MM.1S (cell line): ENCODE results near the gene CUL4B.
"Not testable (repeated sequence)": the region's sequence is repeated elsewhere in the genome, so short reads cannot be mapped to it uniquely, and the experiment has no call there.

Experiments
- DNase-seq: peaks from one replicate; pipeline ENCODE4 v3.0.0-alpha.2; 2015
- H2AFZ ChIP-seq: fragments of 300-600 bp; sonication (generic); 2 replicates; pipeline ENCODE4 v1.6.0; 2016; ENCODE audit warnings: antibody characterized with exemption, low read length
- H3F3A ChIP-seq: fragments of 300-600 bp; sonication (generic); 2 replicates; pipeline ENCODE4 v1.6.1; 2016; ENCODE audit warnings: mild to moderate bottlenecking, antibody characterized with exemption, low read length, moderate library complexity, mixed read lengths; ENCODE audit not compliant: insufficient read depth
- H3K27ac ChIP-seq: fragments of 300-600 bp; sonication (generic); 2 replicates; pipeline ENCODE4 v1.5.1; 2016; ENCODE audit warnings: mild to moderate bottlenecking, low read length
- H3K27me3 ChIP-seq: fragments of 300-600 bp; sonication (generic); replicated peaks from 2 replicates; pipeline ENCODE4 v1.6.0; 2016; ENCODE audit warnings: low read length; ENCODE audit not compliant: insufficient read depth
- H3K36me3 ChIP-seq: fragments of 300-600 bp; sonication (generic); replicated peaks from 2 replicates; pipeline ENCODE4 v1.6.1; 2016; ENCODE audit warnings: mild to moderate bottlenecking, low read length, mixed read lengths; ENCODE audit not compliant: insufficient read depth
- H3K4me1 ChIP-seq: fragments of 300-600 bp; sonication (generic); 2 replicates; pipeline ENCODE4 v1.6.1; 2016; ENCODE audit warnings: low read length, mixed read lengths
- H3K4me2 ChIP-seq: fragments of 300-600 bp; sonication (generic); 2 replicates; pipeline ENCODE4 v1.6.0; 2016; ENCODE audit warnings: low read depth, low read length
- H3K4me3 ChIP-seq: fragments of 300-600 bp; sonication (generic); 2 replicates; pipeline ENCODE4 v1.5.1; 2016; ENCODE audit warnings: low read length, mixed read lengths
- H3K79me2 ChIP-seq: fragments of 300-600 bp; sonication (generic); 2 replicates; pipeline ENCODE4 v1.6.1; 2016; ENCODE audit warnings: mixed run types, low read length, mixed read lengths
- H3K9ac ChIP-seq: fragments of 300-600 bp; sonication (generic); 2 replicates; pipeline ENCODE4 v1.6.1; 2016; ENCODE audit warnings: low read length, mixed read lengths
- H3K9me2 ChIP-seq: fragments of 300-600 bp; sonication (generic); replicated peaks from 2 replicates; pipeline ENCODE4 v1.6.1; 2016; ENCODE audit warnings: mild to moderate bottlenecking, low read length, mixed read lengths; ENCODE audit not compliant: insufficient read depth
- H3K9me3 ChIP-seq: fragments of 300-600 bp; sonication (generic); replicated peaks from 2 replicates; pipeline ENCODE4 v1.6.1; 2016; ENCODE audit warnings: mild to moderate bottlenecking, low read length, mixed read lengths; ENCODE audit not compliant: insufficient read depth
- H4K20me1 ChIP-seq: fragments of 300-600 bp; sonication (generic); 2 replicates; pipeline ENCODE4 v1.6.1; 2016; ENCODE audit warnings: mild to moderate bottlenecking, low read length, moderate library complexity, mixed read lengths; ENCODE audit not compliant: insufficient read depth
- EZH2 ChIP-seq: fragments of 300-600 bp; sonication (generic); optimal IDR thresholded peaks from 2 replicates; pipeline ENCODE3; 2017; ENCODE audit warnings: low read depth, mild to moderate bottlenecking, antibody characterized with exemption, low read length, mixed read lengths
- EZH2phosphoT487 ChIP-seq: fragments of 300-600 bp; sonication (generic); IDR thresholded peaks from 2 replicates; pipeline ENCODE4 v1.6.1; 2018; ENCODE audit warnings: antibody characterized with exemption, low read length
- TF ChIP-seq, protein P1 (sequence below): fragments of 300-600 bp; sonication (generic); IDR thresholded peaks from 2 replicates; pipeline ENCODE4 v1.5.1; 2016; ENCODE audit warnings: antibody characterized with exemption, low read length, mixed read lengths

Gene CUL4B

DNA sequence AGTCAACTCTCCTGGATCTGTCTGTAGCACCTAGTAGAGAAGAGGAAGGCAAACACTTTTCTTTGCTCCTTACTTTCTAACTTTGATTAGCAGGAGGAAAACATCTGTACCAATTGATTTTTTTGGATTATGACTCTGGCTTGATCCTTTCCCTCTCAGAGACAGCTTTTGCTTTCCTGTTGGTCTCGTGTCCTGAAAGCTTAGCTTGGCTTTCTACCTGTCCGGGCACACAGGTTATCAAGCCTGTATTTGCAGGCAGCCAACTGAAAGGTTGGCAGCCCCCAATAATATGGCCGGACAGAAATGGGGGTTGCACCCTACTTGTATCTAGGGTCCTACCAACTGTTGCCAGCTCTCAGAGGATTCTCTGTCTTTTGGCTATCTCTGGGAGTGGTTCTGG is 48.5 kb downstream of the CUL4B start:
- TF ChIP-seq EZH2phosphoT487 (no peak), EZH2 (no peak)
- TF ChIP-seq, protein P1, sequence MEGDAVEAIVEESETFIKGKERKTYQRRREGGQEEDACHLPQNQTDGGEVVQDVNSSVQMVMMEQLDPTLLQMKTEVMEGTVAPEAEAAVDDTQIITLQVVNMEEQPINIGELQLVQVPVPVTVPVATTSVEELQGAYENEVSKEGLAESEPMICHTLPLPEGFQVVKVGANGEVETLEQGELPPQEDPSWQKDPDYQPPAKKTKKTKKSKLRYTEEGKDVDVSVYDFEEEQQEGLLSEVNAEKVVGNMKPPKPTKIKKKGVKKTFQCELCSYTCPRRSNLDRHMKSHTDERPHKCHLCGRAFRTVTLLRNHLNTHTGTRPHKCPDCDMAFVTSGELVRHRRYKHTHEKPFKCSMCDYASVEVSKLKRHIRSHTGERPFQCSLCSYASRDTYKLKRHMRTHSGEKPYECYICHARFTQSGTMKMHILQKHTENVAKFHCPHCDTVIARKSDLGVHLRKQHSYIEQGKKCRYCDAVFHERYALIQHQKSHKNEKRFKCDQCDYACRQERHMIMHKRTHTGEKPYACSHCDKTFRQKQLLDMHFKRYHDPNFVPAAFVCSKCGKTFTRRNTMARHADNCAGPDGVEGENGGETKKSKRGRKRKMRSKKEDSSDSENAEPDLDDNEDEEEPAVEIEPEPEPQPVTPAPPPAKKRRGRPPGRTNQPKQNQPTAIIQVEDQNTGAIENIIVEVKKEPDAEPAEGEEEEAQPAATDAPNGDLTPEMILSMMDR = no peak
- Histone ChIP-seq H3K9me3 (no peaks in the 10 kb centered on the region), H3K36me3 (no peaks in the 10 kb centered on the region), H3K27me3 (no peaks in the 10 kb centered on the region), H3K9me2 (no peaks in the 10 kb centered on the region), H3K4me2 (no peak overlapping the region), H3K9ac (no peak overlapping the region), H3K4me1 (no peaks in the 10 kb centered on the region), H3K27ac (no peak overlapping the region), H3K4me3 (no peak overlapping the region), H3K79me2 (no peaks in the 10 kb centered on the region), H3F3A (no peaks in the 10 kb centered on the region), H4K20me1 (no peaks in the 10 kb centered on the region), H2AFZ (no peak overlapping the region)
- no peak for DNase-seq

DNA sequence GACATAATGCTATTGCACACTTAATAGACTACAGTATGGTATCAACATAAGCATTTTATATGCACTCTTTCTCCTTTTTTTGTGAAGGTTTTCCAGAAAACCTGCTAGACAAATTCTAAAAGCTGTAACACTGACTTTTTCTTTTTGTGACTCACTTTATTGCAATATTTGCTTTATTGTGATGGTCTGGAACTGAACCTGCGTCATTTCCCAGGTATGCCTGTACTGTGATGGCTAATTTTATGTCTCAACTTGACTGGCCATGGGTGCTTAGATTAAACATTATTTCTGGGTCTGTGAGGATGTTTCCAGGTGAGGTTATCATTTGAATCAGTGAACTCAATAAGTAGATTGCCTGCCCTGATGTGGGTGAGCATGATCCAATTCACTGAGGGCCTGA is 56.2 kb downstream of the CUL4B start:
- no peaks in the 10 kb centered on the region for H3K9me3 ChIP-seq
- no peaks in the 10 kb centered on the region for H3K27me3 ChIP-seq
- no peak for DNase-seq
- H3K36me3 ChIP-seq = no peaks in the 10 kb centered on the region
- H3F3A ChIP-seq = no peaks in the 10 kb centered on the region
- H3K9ac ChIP-seq = no peak overlapping the region
- H2AFZ ChIP-seq = no peak overlapping the region
- no peaks in the 10 kb centered on the region for H3K4me1 ChIP-seq
- H3K27ac ChIP-seq = no peak overlapping the region
- H3K4me2 ChIP-seq = no peak overlapping the region
- no peaks in the 10 kb centered on the region for H3K79me2 ChIP-seq
- TF ChIP-seq, protein P1 = no peak
- TF ChIP-seq EZH2phosphoT487 (no peak), EZH2 (no peak)
- H3K4me3 ChIP-seq = no peak overlapping the region
- no peaks in the 10 kb centered on the region for H3K9me2 ChIP-seq
- no peaks in the 10 kb centered on the region for H4K20me1 ChIP-seq

DNA sequence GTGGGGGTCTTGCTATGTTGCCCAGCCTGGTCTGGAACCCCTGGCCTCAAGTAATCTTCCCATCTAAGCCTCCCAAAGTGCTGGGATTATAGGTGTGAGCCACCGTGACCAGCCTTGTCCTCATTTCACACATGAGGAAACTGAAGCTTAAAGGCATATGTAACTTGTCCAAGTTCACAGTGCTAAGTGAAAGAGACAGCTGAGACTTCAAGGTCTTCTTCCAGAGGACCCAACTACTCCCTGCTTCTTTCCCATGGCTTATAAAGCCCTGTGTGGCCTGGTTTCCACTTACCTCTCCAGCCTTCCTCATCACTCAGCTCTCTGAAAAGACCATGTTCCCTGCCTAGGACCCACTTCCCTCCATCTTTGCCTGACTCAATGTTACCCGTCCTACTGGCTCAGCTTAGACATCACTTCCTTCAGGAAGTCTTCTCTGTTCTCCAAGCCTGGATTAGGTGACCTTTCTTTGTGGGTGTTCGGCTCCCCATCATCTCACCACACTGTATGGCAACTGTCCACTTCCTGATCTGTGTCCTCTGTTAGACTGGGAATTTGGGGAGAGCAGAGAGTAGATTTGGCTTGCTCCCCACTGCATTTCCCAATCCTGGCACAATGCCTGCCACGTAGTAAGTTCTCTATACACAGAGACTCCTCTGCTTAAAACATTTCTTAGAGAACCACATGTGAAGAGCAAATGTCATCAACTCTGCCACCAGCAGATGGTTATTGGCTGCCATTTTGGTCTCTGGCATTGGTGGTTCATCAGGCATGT is 61.3 kb downstream of the CUL4B start:
- Histone ChIP-seq H3K9me3 (no peaks in the 10 kb centered on the region), H3K9me2 (no peaks in the 10 kb centered on the region), H3K36me3 (no peaks in the 10 kb centered on the region), H3K4me2 (no peak overlapping the region), H3K9ac (no peak overlapping the region), H3K27ac (no peak overlapping the region), H3K27me3 (no peaks in the 10 kb centered on the region), H2AFZ (no peak overlapping the region), H3F3A (peaks cover 2% of the 10 kb centered on the region; the same call in 1 of the 2 replicates), H3K4me3 (no peak overlapping the region), H4K20me1 (no peaks in the 10 kb centered on the region), H3K4me1 (no peaks in the 10 kb centered on the region), H3K79me2 (no peaks in the 10 kb centered on the region)
- TF ChIP-seq, protein P1 = no peak
- TF ChIP-seq EZH2phosphoT487 (no peak), EZH2 (no peak)
- no peak for DNase-seq

DNA sequence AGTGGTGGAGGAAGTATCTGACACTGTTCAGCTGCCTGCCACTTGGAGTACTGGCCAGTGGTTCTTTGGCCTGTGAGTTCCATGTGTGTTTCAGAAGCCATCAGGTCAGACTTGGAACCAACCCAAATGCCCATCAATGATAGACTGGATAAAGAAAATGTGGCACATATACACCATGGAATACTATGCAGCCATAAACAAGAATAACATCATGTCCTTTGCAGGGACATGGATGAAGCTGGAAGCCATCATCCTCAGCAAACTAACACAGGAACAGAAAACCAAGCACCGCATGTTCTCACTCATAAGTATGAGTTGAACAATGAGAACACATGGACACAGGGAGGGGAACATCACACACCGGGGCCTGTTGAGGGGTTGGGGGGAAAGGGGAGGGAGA is 70.6 kb downstream of the CUL4B start:
- H4K20me1 ChIP-seq, H3K4me1 ChIP-seq, H2AFZ ChIP-seq: not testable (repeated sequence)

More for the DNA sequence above, 70.6 kb downstream of the CUL4B start:
- H3K9ac ChIP-seq, H3F3A ChIP-seq, H3K36me3 ChIP-seq, H3K4me2 ChIP-seq, H3K27ac ChIP-seq, H3K79me2 ChIP-seq, H3K27me3 ChIP-seq, H3K9me2 ChIP-seq, H3K9me3 ChIP-seq, H3K4me3 ChIP-seq, DNase-seq: not testable (repeated sequence)
